Raji (cell line): ENCODE results near the gene GID8.
A peak's percentile ranks its signal among the peaks of the same experiment; 100 is the strongest.

Experiments
- POLR2A ChIP-seq: IDR thresholded peaks from 2 replicates; pipeline ENCODE4 v1.6.1; 2011; ENCODE audit warnings: low read depth, low read length, control low read depth; ENCODE audit not compliant: insufficient read depth

The GID8 gene

DNA sequence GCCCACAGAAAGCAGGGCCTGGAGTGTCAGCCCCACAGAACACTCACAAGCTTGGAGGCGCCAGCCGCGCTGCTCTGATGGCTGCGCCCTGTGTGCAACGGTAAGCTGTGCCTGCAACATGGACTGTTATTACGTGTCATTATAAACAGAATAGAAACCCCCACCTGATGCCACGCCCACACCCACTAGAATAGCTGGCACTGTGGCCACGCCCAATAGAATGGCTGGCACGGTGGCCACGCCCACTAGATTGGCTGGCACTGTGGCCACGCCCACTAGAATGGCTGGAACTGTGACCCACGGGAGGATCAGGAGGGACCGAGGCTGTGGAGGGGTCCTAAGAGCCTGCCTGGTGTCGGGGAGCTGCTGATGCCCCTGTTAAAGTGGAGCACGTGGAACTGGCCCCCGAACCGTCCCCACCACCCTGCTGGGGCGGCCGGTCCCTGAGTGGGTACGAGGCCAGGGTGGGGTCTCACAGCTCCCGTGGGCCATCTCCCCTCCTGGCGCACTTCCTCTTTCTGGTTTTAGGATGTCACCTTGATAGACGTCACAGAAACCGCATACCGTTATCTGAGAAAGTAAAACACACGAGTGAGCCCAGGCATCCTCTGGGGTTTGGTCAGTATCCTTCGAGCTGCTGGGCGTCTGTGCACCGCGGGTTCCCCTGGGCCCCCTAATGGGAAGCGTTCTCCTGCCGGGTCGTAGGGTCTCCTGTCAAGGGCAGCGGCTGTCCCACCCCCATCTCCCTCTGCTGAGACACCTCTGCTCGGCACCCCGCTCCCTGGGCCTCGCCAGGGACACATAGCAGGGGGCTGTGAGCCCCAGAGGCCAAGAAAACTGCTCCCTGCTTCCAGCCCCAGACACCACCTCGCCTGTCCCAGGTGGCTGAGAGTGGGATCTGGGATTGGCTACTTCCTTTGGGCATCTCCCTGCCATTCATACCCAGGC lies 39.9 kb downstream of the GID8 start:
- TF ChIP-seq POLR2A, result peak; percentile 60

GRCh38 chr20:62978561-62978943 lies 40.6 kb downstream of the GID8 start:
- no peak for TF ChIP-seq POLR2A

GRCh38 chr20:62979310-62979709 lies 41.4 kb downstream of the GID8 start:
- no peak for TF ChIP-seq POLR2A

GRCh38 chr20:62979876-62980373 lies 42.0 kb downstream of the GID8 start:
- no peak for TF ChIP-seq POLR2A

GRCh38 chr20:62980380-62980960 lies 42.5 kb downstream of the GID8 start:
- TF ChIP-seq POLR2A, result no peak

DNA sequence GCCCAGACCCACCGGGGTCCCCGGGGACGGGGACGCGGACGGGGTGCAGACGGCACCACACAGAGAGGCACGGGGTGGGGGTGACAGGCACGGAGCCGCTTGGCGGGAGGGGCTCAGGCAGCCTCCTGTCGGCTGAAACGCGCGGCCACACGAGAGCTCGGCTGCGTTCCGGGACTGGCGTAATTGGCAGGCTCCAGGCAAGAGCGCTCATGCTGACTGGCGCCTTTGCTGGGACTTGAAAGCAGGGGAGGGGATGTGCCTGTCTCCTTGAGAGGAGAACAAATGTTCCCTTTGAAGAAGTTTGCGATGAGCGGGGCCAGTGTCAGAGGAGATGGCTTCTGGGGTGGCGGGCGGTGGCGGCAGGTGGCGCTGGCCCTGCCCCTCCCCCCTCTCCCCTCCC lies 43.0 kb downstream of the GID8 start:
- TF ChIP-seq POLR2A, result no peak

GRCh38 chr20:62982124-62983075 lies 44.5 kb downstream of the GID8 start:
- TF ChIP-seq POLR2A, result no peak

- no peak for TF ChIP-seq POLR2A
Measured at GRCh38 chr20:62983210-62983609, 45.3 kb downstream of the GID8 start.

- TF ChIP-seq POLR2A, result no peak
Measured at GRCh38 chr20:62984666-62985443, 46.9 kb downstream of the GID8 start.

GRCh38 chr20:62985444-62985778 lies 47.5 kb downstream of the GID8 start:
- no peak for TF ChIP-seq POLR2A

DNA sequence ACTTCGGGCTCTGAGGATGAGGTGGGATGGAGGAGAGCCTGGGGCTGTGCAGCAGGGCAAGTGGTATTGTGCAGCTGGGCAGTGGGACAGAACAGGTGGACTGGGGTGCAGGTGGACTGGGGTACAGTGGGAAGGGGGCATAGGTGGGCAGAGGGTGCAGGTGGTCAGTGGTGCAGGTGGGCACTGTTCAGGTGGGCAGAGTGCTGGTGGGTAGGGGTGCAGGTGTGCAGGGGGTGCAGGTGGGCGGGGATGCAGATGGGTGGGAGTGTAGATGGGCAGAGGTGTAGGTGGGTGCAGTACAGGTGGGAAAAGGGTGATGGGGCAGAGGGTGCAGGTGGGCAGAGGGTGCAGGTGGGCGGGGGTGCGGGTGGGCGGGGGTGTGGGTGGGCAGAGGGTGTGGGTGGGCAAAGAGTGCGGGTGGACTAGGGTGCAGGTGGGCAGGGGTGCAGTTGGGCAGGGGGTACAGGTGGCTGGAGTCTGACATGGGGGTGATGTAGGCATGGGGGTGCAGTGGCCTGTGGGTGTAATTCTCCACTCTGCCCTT lies 48.4 kb downstream of the GID8 start:
- no peak for TF ChIP-seq POLR2A

DNA sequence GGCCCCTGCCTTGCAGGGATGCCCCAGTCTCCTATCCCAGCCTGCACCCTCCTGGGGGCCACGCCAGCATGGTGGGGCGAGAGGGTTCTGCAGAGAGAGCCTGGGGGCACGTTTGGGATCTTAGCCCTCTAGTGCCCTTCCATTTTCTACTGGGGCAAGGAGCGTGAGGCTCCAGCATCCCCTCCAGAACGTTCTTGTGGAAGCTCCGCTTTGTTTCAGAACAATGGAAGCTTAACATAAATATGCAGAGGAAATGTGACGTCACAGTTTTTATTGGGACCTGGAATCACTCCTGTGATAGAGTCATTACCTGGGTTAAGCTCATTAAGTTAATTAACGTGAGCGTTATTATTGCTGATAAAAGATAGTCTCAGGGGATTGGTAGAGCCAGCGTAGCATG lies 49.2 kb downstream of the GID8 start:
- TF ChIP-seq POLR2A, result no peak

- TF ChIP-seq POLR2A, result no peak
Measured at GRCh38 chr20:62989201-62989601, 51.3 kb downstream of the GID8 start.

DNA sequence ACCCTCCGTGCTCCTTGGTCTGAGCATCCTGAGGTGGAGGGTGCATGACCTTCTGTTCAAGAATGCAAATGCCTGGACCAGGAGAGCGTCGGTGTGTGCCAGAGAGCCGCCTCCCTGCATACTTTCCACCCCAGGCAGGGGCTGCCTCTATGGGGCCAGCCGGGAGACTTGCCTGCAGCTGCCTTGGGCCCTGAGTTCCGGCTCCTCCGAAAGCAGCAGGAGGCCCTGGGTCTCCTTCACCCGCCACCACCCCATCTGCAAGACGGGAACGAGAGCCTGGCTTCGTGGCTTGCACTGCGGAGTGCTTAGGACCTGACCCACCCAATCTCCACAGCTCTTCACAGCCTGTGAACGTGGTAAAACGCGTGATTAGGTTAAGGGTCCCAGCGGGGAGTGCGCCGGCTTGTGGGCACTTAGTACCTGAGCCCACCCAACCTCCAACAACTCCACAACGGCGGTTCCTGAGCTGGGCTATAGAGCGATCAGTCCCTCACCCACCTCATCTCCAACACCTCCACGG lies 52.4 kb downstream of the GID8 start:
- no peak for TF ChIP-seq POLR2A
